ENCODE measurements around the gene KAT14.
"Not testable (repeated sequence)": the region's sequence is repeated elsewhere in the genome, so short reads cannot be mapped to it uniquely, and the experiment has no call there.

KAT14 gene

DNA sequence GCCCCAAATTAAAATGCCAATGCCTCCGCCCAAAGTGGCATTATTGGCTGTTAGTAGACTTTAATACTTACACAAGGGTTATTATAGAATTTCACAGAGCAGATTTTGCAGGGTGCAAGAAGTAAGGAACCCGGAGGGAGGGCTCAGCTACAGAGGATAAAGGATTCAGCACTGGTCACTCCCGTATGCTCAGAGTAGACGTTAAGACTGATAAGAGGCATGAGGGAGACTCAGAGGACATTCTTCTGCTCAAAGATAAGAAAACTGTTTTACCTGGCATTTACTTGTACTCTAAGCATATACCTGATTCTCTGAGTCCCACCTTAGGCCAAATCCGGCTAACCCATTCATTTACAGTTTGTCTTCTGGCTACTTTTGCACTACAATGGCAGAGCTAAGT lies 43.5 kb upstream of the KAT14 start:
- Histone ChIP-seq H3K9me2 (replicated peaks; ENCODE audit: control insufficient read depth, low read length) (no peaks in the 10 kb centered on the region), H3K79me2 (ENCODE audit: control insufficient read depth, low read length) (no peaks in the 10 kb centered on the region), H3K27me3 (ENCODE audit: control insufficient read depth, low read length) (no peaks in the 10 kb centered on the region), H3K9me3 (ENCODE audit: control insufficient read depth, insufficient read depth, low read length) (no peaks in the 10 kb centered on the region), H3K4me3 (ENCODE audit: low read length) (no peak overlapping the region), H3K36me3 (ENCODE audit: control insufficient read depth, low read length) (no peaks in the 10 kb centered on the region), H3K27ac (ENCODE audit: low read depth, low read length) (no peak overlapping the region), H3K4me1 (ENCODE audit: control insufficient read depth, low read length) (no peaks in the 10 kb centered on the region), H3F3A (ENCODE audit: control insufficient read depth, insufficient read depth) (no peaks in the 10 kb centered on the region), H4K20me1 (ENCODE audit: control insufficient read depth, insufficient read depth, low read depth, low read length) (no peaks in the 10 kb centered on the region), H3K4me2 (ENCODE audit: low read length) (no peak overlapping the region)
- no peak for TF ChIP-seq EZH2phosphoT487 (IDR thresholded peaks at IDR 0.05; ENCODE audit: borderline replicate concordance, low read length)

DNA sequence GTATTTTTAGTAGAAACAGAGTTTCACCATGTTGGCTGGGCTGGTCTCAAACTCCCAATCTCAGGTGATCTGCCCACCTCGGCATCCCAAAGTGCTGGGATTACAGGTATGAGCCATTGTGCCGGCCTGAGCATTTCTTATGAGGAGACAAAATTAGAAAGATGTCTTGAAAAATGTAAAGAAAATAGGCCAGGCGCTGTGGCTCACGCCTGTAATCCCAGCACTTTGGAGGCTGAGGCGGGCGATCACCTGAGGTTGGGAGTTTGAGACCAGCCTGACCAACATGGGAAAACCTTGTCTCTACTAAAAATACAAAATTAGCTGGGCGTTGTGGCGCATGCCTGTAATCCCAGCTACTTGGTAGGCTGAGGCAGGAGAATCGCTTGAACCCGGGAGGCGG lies 37.1 kb upstream of the KAT14 start:
- not testable (repeated sequence) for H3K4me2 ChIP-seq (ENCODE audit: low read length); H3K4me3 ChIP-seq (ENCODE audit: low read length); H3K79me2 ChIP-seq (ENCODE audit: control insufficient read depth, low read length)

DNA sequence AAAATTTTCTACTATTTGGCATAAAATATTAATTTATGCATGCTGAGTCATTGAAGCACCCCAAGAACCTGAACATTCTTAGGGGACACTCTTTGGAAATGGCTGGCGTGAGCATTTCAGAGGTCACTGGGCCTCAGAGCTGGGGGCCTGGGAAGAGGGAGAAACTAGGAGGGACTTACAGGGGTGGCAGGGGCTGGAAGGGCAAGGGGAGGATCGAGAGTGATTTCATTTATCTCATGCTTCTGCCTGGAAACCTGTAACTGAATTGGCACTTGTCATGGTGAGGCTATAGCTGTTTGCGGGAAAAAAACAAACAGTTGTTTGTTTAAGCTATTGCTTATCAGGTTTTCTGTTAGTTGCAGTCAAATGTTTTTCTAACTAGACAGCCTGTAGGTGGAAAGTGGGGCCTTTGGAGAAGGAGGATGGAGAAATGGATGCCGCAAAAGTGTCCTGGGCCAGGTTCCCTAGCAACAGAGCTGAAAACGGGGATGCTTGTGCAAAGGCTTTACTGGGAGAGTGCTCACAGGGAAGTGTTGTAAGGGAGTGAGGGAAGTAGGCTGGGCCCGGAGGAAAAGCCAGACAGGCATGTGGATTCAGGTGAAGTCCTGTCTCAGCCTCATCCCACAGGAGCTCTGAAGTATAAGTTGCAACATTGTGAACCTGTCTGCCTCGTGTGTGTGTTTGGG lies 36.4 kb upstream of the KAT14 start:
- no peaks in the 10 kb centered on the region for H3K9me3 ChIP-seq (ENCODE audit: control insufficient read depth, insufficient read depth, low read length)
- no peak overlapping the region for H3K27ac ChIP-seq (ENCODE audit: low read depth, low read length)
- TF ChIP-seq EZH2phosphoT487 (IDR thresholded peaks at IDR 0.05; ENCODE audit: borderline replicate concordance, low read length), result no peak
- TF ChIP-seq, protein P1, sequence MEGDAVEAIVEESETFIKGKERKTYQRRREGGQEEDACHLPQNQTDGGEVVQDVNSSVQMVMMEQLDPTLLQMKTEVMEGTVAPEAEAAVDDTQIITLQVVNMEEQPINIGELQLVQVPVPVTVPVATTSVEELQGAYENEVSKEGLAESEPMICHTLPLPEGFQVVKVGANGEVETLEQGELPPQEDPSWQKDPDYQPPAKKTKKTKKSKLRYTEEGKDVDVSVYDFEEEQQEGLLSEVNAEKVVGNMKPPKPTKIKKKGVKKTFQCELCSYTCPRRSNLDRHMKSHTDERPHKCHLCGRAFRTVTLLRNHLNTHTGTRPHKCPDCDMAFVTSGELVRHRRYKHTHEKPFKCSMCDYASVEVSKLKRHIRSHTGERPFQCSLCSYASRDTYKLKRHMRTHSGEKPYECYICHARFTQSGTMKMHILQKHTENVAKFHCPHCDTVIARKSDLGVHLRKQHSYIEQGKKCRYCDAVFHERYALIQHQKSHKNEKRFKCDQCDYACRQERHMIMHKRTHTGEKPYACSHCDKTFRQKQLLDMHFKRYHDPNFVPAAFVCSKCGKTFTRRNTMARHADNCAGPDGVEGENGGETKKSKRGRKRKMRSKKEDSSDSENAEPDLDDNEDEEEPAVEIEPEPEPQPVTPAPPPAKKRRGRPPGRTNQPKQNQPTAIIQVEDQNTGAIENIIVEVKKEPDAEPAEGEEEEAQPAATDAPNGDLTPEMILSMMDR (IDR thresholded peaks at IDR 0.05; ENCODE audit: low read depth, low read length, poor library complexity, severe bottlenecking), result no peak

More for the DNA sequence above, 37.1 kb upstream of the KAT14 start:
- H4K20me1 ChIP-seq (ENCODE audit: control insufficient read depth, insufficient read depth, low read depth, low read length); H3K4me1 ChIP-seq (ENCODE audit: control insufficient read depth, low read length); H3K27me3 ChIP-seq (ENCODE audit: control insufficient read depth, low read length); H3K27ac ChIP-seq (ENCODE audit: low read depth, low read length); H3K36me3 ChIP-seq (ENCODE audit: control insufficient read depth, low read length); H3K9me2 ChIP-seq (replicated peaks; ENCODE audit: control insufficient read depth, low read length); H3K9me3 ChIP-seq (ENCODE audit: control insufficient read depth, insufficient read depth, low read length); H3F3A ChIP-seq (ENCODE audit: control insufficient read depth, insufficient read depth): not testable (repeated sequence)

DNA sequence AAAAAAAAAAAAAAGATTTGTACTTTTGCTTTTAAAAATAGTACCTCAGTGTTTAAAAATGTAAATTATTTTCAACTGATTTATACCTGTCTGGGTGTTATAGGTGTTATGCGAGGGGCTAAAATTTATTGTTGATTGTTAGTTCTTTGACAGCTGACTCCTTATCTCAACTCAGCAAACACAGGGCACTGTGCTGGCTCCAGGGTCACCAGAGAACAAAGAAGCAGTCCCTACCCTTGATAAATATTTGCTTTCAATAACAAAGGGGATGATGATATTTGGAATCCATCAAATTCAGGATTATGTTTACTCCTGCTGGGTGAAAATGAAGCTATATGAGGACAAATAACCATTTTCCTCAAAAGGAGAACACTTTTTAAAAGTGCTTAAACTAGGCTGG lies 34.2 kb upstream of the KAT14 start:
- H3K4me1 ChIP-seq (ENCODE audit: control insufficient read depth, low read length), result no peaks in the 10 kb centered on the region

More for the DNA sequence above, 36.4 kb upstream of the KAT14 start:
- Histone ChIP-seq H3F3A (ENCODE audit: control insufficient read depth, insufficient read depth) (no peaks in the 10 kb centered on the region), H3K27me3 (ENCODE audit: control insufficient read depth, low read length) (0 out of 2 replicates have a peak, but pooled peaks cover 3% of the 10 kb centered on the region), H4K20me1 (ENCODE audit: control insufficient read depth, insufficient read depth, low read depth, low read length) (no peaks in the 10 kb centered on the region), H3K9me2 (replicated peaks; ENCODE audit: control insufficient read depth, low read length) (no peaks in the 10 kb centered on the region), H3K4me3 (ENCODE audit: low read length) (no peak overlapping the region), H3K36me3 (ENCODE audit: control insufficient read depth, low read length) (no peaks in the 10 kb centered on the region), H3K4me1 (ENCODE audit: control insufficient read depth, low read length) (no peaks in the 10 kb centered on the region), H3K79me2 (ENCODE audit: control insufficient read depth, low read length) (no peaks in the 10 kb centered on the region), H3K4me2 (ENCODE audit: low read length) (no peak overlapping the region)

More for the DNA sequence above, 34.2 kb upstream of the KAT14 start:
- Histone ChIP-seq H3K79me2 (ENCODE audit: control insufficient read depth, low read length) (no peaks in the 10 kb centered on the region), H3K9me2 (replicated peaks; ENCODE audit: control insufficient read depth, low read length) (no peaks in the 10 kb centered on the region), H3F3A (ENCODE audit: control insufficient read depth, insufficient read depth) (no peaks in the 10 kb centered on the region), H3K27ac (ENCODE audit: low read depth, low read length) (no peak overlapping the region), H4K20me1 (ENCODE audit: control insufficient read depth, insufficient read depth, low read depth, low read length) (no peaks in the 10 kb centered on the region), H3K4me3 (ENCODE audit: low read length) (no peak overlapping the region), H3K36me3 (ENCODE audit: control insufficient read depth, low read length) (no peaks in the 10 kb centered on the region), H3K9me3 (ENCODE audit: control insufficient read depth, insufficient read depth, low read length) (no peaks in the 10 kb centered on the region), H3K4me2 (ENCODE audit: low read length) (no peak overlapping the region), H3K27me3 (ENCODE audit: control insufficient read depth, low read length) (peaks cover 6% of the 10 kb centered on the region)
- TF ChIP-seq, protein P1 (IDR thresholded peaks at IDR 0.05; ENCODE audit: low read depth, low read length, poor library complexity, severe bottlenecking), result no peak
- no peak for TF ChIP-seq EZH2phosphoT487 (IDR thresholded peaks at IDR 0.05; ENCODE audit: borderline replicate concordance, low read length)
